Hematopoietic multipotent progenitor cell treated with erythropoietin and hydrocortisone succinate and interleukin-3 and kit ligand, for 17 days (in vitro differentiated cells): ENCODE results near the gene KLHL22.
"Not testable (repeated sequence)": the region's sequence is repeated elsewhere in the genome, so short reads cannot be mapped to it uniquely, and the experiment has no call there.

Experiments used
- DNase-seq: peaks from one replicate; pipeline ENCODE4 v3.0.0-alpha.2; 2015; ENCODE audit warnings: low spot score

KLHL22 gene

DNA sequence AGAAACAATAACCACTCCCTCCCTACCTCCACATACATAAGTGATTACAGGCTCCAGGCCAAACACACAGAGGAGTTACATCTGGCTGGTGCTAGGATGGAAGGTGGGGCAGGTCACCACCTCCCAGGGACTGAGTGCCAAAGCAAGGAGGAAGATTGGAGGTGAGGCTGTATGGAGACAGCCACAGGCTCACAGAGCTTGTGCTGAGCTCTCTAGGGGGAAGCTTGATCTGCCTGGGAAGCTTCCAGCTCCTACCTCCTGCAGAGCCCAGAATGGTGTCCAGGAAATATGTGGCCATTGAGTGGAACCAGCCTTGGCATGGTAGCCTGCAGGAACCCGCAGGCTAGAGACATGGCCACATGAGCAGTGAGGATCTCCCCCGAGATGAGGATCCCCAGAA, 8.2 kb upstream of the KLHL22 start:
- DNase-seq = no peak

DNA sequence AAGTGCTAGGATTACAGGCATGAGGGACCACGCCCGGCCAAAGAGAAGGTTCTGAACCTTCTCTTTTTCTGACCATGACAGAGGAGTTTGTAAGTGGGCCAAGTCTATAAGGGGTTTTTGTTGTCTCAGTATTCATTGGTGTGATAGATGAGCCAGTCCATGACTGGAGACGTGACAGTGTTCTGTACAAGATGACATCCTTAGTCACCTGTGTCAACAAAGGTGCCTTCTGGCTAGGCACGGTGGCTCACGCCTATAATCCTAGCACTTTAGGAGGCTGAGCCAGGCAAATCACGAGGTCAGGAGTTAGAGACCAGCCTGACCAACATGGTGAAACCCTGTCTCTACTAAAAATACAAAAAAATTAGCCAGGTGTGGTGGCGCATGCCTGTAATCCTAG, 4.2 kb upstream of the KLHL22 start:
- no peak for DNase-seq

DNA sequence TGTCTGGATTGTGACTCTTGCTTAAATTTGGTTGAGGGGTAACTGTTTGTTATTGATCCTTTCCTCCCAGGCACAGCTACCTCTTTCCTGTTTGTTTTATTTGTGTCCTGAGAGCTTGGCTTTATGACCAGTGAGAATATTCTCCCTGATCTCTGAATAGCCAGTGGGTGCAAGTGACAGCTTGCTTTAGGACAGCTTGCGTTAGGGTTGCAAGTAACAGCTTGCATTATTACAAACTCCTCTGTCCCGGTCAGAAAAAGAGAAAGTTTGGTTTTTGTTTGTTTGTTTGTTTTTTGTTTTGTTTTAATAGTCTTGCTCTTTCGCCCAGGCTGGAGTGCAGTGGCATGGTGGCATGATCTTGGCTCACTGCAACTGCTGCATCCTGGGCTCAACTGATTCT, 3.3 kb upstream of the KLHL22 start:
- DNase-seq = no peak

DNA sequence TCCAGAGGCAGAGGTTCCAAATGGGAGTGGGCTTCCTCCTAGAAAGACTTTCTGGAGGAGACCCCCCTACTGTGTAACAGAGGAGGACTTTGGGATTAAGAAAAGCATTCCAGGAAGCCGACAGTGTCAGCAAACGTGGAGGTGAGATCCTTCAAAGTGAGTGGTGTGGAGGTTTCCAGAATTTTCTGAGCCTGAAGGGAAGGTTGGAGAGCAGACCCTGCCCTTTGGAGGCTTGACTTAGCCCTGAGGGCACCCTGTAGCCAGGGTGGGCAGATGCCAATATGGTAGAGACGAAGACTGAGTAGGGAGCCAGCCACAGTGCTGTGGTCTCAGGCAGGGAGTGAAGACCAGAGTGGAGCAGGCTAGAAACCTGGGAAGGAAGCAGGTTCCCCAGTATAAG, 1.8 kb upstream of the KLHL22 start:
- no peak for DNase-seq

DNA sequence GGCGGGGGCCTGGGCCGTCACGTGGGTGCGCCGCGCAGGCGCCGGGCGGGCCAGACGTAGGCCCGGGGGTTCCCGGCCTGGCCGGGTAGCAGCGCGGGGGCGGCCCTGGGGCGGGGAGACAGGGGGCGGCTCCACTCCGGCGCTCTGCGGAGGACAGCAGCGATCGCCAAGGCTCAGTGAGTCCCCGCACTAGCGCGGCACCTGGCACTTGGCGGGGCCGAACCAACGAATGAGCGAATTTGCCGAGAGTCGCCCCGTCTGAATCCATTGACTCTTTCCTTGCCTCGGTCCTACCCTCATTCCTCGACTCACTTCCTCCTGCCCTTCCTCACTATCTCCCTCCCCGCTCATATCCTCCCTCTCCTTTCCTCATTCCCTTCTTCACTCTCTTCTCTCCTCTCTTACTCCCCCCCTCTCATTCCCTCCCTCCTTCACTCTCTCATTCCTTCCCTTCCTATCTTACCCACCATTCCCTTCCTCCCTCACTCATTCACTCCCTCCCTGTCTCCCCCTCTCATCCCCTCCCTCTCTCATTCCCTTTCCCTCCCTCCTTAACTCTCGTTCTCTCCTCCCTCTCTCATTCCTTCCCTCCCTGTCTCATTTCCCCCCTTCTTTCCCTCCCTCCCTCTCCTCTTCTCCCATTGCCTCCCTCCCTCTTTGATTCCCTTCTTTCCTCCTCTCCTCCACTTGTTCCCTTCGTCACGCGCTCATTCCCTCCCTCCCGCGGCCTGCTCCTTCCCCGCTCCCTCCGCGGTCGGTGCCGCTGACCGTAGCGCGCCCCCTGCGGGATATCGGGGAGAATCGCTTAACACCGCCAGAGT, 476 bp upstream of the KLHL22 start:
- peak; percentile 85 for DNase-seq

GRCh38 chr22:20491346-20491745, 4.2 kb downstream of the KLHL22 start:
- DNase-seq = no peak

- no peak for DNase-seq
Measured at GRCh38 chr22:20490941-20491307, 4.7 kb downstream of the KLHL22 start.

DNA sequence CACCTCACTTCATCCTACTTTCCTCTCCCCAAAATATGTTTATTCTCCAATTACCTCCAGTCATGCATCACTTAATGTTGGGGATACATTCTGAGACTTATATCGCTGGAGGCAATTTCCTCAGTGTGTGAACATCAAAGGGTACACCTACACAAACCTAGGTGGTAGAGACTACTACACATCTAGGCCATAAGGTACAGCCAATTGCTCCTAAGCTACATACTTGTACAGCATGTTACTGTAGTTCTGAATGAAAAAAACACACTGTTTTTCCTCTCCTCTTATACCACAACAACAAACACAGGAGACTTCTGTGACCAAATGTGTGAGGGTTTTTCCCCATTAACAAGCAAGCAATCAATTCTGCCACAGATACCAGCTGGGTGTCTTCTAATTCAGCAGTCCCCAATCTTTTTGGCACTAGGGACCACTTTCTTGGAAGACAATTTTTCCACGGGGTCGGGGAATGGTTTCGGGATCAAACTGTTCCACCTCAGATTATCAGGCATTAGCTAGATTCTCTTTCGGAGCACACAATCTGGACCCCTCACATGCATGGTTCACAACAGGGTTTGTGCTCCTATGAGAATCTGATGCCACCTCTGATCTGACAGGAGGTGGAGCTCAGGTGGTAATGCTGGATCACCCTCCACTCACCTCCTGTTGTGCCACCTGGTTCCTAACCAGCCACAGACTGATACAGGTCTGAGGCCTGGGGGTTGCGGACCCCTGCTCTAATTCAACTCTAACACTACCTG, 5.2 kb downstream of the KLHL22 start:
- DNase-seq = no peak

DNA sequence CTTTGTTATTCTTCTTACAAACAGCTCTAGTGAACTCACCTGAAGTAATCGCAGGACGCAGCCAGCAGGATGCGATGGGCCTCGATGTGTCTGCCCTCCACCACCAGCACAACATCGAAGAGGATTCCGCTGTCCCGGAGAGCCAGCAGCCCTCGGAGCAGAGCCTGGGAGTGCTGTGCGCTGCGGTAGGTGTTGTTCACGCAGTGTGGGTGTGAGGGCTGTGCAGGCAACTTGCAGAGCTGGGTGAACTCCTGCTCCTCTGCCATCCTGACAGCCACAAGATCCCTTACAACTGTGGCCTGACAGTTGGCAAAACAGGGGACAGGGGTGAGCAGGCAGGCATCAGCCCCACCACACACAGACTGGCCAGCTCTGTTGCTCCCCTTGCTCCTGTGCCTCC, 6.6 kb downstream of the KLHL22 start:
- DNase-seq = no peak

- DNase-seq = no peak
Measured at GRCh38 chr22:20487715-20488114, 7.9 kb downstream of the KLHL22 start.

- DNase-seq = no peak
Measured at GRCh38 chr22:20486229-20486628, 9.4 kb downstream of the KLHL22 start.

GRCh38 chr22:20484948-20485683, 10.5 kb downstream of the KLHL22 start:
- no peak for DNase-seq

- no peak for DNase-seq
Measured at GRCh38 chr22:20483771-20484170, 11.8 kb downstream of the KLHL22 start.

- not testable (repeated sequence) for DNase-seq
Measured at GRCh38 chr22:20483143-20483506, 12.5 kb downstream of the KLHL22 start.

DNA sequence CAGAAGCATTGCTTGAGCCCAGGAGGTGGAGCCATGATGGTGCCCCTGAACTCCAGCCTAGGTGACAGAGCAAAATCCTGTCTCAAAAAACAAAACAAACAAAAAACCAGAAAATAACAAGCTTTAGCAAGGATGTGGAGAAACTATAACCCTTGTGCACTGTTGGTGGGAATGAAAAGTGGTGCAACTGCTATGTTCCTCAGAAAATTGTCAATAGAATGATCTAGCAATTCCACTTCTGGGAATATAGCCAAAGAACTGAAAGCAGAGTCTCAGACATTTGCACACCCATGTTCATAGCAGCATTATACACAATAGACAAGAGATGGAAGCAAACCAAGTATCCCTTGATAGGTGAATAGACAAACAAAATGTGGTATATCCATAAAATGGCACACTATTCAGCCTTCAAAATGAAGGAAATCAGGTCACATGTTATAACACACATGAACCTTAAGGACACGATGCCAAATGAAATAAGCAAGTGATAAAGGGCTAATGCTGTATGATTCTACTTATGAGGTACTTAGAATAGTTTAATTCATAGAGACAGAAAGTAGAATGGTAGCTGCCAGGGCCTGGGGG, 15.9 kb downstream of the KLHL22 start:
- no peak for DNase-seq

DNA sequence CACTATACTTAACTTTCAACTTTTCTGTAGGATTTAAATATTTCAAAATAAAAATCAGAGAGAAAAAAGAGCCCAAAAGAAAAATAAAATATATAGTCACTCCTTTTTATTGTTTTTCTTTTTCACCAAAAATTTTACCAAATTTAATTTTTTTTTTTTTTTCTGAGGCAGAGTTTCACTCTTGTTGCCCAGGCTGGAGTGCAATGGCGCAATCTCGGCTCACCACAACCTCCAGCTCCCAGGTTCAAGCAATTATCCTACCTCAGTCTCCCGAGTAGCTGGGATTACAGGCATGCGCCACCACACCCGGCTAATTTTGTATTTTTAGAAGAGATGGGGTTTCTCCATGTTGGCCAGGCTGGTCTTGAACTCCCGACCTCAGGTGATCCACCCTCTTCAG, 17.5 kb downstream of the KLHL22 start:
- not testable (repeated sequence) for DNase-seq

DNA sequence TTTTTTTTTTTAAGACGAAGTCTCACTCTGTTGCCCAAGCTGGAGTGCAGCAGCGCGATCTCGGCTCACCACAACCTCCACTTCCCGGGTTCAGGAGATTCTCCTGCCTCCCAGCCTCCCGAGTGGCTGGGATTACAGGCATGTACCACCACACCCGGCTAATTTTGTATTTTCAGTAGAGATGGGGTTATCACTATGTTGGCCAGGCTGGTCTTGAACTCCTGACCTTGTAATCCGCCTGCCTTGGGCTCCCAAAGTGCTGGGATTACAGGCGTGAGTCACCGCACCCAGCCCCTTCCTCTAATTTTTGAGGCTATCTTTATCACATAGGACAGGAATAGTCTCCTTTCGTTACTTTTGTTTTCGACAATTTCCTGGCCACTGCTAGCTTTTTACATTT, 20.0 kb downstream of the KLHL22 start:
- DNase-seq = not testable (repeated sequence)

- no peak for DNase-seq
Measured at GRCh38 chr22:20475115-20475436, 20.5 kb downstream of the KLHL22 start.

DNA sequence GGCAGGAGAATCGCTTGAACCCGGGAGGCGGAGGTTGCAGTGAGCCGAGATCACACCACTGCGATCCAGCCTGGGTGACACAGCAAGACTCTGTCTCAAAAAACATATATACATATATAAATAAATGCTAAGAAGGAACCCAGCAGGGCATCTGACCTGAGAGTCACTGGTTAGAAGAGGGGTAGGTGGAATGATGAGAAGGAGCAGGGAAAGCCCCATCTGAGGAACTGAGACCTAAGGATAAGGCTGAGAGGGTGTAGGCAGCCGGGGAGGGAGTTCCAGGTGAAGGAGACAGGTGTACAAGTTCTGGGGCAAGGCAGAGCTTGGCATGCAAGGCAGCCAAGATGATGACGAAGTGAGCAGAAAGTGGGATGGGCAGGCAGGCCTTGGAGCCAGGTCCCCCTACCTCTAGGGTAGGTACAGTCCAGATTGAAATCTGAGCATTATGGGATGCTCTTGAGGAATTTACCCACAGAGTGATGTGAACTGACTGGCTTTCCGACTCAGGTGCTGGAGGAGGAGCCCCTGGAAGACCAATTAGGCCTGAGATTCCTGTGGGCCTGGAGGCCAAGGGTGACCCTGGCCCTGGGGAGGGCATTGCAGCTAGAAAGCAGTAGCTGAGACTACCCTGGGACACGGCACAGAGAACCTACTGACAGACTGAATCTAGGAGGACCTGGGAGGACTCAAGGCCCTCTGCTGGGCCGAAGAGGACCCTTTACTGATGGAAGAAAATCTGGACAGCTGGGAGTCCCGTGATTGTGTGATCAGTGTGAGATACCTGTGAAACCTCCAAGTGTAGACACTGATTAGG, 22.8 kb downstream of the KLHL22 start:
- no peak for DNase-seq

- DNase-seq = no peak
Measured at GRCh38 chr22:20471126-20471833, 24.3 kb downstream of the KLHL22 start.

DNA sequence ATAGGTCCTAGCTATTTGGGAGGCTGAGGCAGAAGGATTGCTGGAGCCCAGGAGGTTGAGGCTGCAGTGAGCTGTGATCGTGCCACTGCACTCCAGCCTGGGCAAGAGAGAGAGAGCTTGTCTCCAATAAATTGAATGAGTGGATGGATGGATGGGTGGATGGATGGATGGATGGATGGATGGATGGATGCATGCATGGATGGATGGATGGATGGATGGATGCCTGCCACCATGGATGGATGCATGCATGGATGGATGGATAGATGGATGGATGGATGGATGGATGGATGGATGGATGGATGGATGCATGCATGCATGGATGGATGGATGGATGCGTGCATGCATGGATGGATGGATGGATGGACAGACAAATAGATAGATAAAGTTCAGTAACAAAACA, 25.1 kb downstream of the KLHL22 start:
- DNase-seq = not testable (repeated sequence)
